HEK293 (cell line): Measurements from ENCODE around the gene PACS2.

Experiments used
- HOXA7 ChIP-seq: sonication (generic); formaldehyde crosslinking; IDR thresholded peaks from 2 replicates; pipeline ENCODE4 v1.8.1; 2022; ENCODE audit warnings: missing genetic modification reagents, borderline replicate concordance
- ZBTB17 ChIP-seq: fragments of 450-650 bp; formaldehyde crosslinking; IDR thresholded peaks from 2 replicates; pipeline ENCODE4 v1.5.1; 2016; ENCODE audit warnings: missing biosample characterization, missing genetic modification characterization
- ZNF248 ChIP-seq: fragments of 450-650 bp; formaldehyde crosslinking; IDR thresholded peaks from 2 replicates; pipeline ENCODE4 v1.5.1; 2017; ENCODE audit warnings: missing biosample characterization, missing genetic modification characterization
- ZNF350 ChIP-seq: fragments of 450-650 bp; formaldehyde crosslinking; IDR thresholded peaks from 2 replicates; pipeline ENCODE4 v1.5.0; 2017; ENCODE audit warnings: missing biosample characterization, mild to moderate bottlenecking, missing genetic modification characterization
- ZNF654 ChIP-seq: fragments of 450-650 bp; formaldehyde crosslinking; IDR thresholded peaks from 2 replicates; pipeline ENCODE4 v1.5.1; 2016; ENCODE audit warnings: low read depth, missing biosample characterization, missing genetic modification characterization
- ZNF785 ChIP-seq: fragments of 450-650 bp; formaldehyde crosslinking; IDR thresholded peaks from 2 replicates; pipeline ENCODE4 v1.5.1; 2016; ENCODE audit warnings: missing biosample characterization, missing genetic modification characterization
- ZSCAN30 ChIP-seq: fragments of 450-650 bp; IDR thresholded peaks from 2 replicates; pipeline ENCODE4 v1.5.1; 2018; ENCODE audit warnings: missing biosample characterization, mild to moderate bottlenecking, missing genetic modification characterization, moderate library complexity
- TF ChIP-seq, protein P1 (sequence below): fragments of 450-650 bp; formaldehyde crosslinking; IDR thresholded peaks from 2 replicates; pipeline ENCODE4 v1.5.1; 2016; ENCODE audit warnings: missing biosample characterization, missing genetic modification characterization

DNA sequence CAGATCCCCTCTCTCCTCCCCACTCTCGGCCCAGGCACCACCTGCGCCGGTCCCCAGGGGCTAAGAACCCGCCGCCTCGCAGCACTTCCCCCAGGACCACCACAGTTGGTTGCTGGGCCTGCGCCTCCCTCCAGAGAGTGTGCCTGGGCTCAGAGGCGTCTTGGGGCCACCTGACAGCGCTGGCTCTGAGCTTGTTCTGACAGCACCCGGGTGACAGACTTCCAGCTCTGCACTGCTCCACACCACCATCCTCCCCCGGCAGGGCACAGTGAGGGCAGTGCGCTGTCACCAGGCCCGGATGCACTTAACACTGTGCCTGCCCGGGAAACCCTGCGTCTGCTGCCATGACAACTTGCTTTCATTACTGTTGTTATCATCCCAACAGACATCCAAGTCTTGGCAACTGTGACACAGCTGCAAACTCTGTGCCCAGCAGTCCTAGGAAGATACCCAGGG, 20.4 kb upstream of the PACS2 start:
- TF ChIP-seq ZNF350 (tag by site-specific recombination) (no peak), ZSCAN30 (tag by site-specific recombination) (no peak), HOXA7 (CRISPR knock-in tag) (no peak), ZNF248 (tag by site-specific recombination) (no peak), ZNF654 (no peak), ZBTB17 (tag by site-specific recombination) (no peak), ZNF785 (no peak)
- TF ChIP-seq, protein P1, sequence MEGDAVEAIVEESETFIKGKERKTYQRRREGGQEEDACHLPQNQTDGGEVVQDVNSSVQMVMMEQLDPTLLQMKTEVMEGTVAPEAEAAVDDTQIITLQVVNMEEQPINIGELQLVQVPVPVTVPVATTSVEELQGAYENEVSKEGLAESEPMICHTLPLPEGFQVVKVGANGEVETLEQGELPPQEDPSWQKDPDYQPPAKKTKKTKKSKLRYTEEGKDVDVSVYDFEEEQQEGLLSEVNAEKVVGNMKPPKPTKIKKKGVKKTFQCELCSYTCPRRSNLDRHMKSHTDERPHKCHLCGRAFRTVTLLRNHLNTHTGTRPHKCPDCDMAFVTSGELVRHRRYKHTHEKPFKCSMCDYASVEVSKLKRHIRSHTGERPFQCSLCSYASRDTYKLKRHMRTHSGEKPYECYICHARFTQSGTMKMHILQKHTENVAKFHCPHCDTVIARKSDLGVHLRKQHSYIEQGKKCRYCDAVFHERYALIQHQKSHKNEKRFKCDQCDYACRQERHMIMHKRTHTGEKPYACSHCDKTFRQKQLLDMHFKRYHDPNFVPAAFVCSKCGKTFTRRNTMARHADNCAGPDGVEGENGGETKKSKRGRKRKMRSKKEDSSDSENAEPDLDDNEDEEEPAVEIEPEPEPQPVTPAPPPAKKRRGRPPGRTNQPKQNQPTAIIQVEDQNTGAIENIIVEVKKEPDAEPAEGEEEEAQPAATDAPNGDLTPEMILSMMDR, result no peak
